Measurements from ENCODE around the gene C2orf49. TPM values are rescaled to one million over a fixed set of nuclear protein-coding genes. Genes with fewer than 3 reads are reported as not detected.

The C2orf49 gene
- total RNA-seq, 1 donor from 2014 or later, result 27.2 TPM

GRCh38 chr2:105383432-105384166, 46.3 kb downstream of the C2orf49 start:
- no peaks in the 10 kb centered on the region for H3K4me1 Mint-ChIP-seq (ENCODE audit: low read depth)
- H3K9me3 Mint-ChIP-seq (ENCODE audit: low read depth), result no peaks in the 10 kb centered on the region
- no peak overlapping the region for H3K4me3 Mint-ChIP-seq (ENCODE audit: low read depth)
- H3K36me3 Mint-ChIP-seq (ENCODE audit: insufficient read depth), result no peaks in the 10 kb centered on the region
- H3K27me3 Mint-ChIP-seq, result no peaks in the 10 kb centered on the region
- no peak for DNase-seq (ENCODE audit: low spot score, unreplicated experiment)
- no peak overlapping the region for H3K27ac Mint-ChIP-seq
- no peak for TF ChIP-seq CTCF (IDR thresholded peaks at IDR 0.05; ENCODE audit: unreplicated experiment)

- no peak overlapping the region for H3K27ac Mint-ChIP-seq
- H3K36me3 Mint-ChIP-seq (ENCODE audit: insufficient read depth), result no peaks in the 10 kb centered on the region
- DNase-seq (ENCODE audit: low spot score, unreplicated experiment), result no peak
- H3K27me3 Mint-ChIP-seq, result no peaks in the 10 kb centered on the region
- H3K4me1 Mint-ChIP-seq (ENCODE audit: low read depth), result no peaks in the 10 kb centered on the region
- TF ChIP-seq CTCF (IDR thresholded peaks at IDR 0.05; ENCODE audit: unreplicated experiment), result no peak
- H3K4me3 Mint-ChIP-seq (ENCODE audit: low read depth), result no peak overlapping the region
- H3K9me3 Mint-ChIP-seq (ENCODE audit: low read depth), result no peaks in the 10 kb centered on the region
Measured at GRCh38 chr2:105384216-105384615, 46.9 kb downstream of the C2orf49 start.

GRCh38 chr2:105384861-105385260, 47.5 kb downstream of the C2orf49 start:
- H3K36me3 Mint-ChIP-seq (ENCODE audit: insufficient read depth), result no peaks in the 10 kb centered on the region
- DNase-seq (ENCODE audit: low spot score, unreplicated experiment), result no peak
- H3K9me3 Mint-ChIP-seq (ENCODE audit: low read depth), result no peaks in the 10 kb centered on the region
- TF ChIP-seq CTCF (IDR thresholded peaks at IDR 0.05; ENCODE audit: unreplicated experiment), result no peak
- H3K4me3 Mint-ChIP-seq (ENCODE audit: low read depth), result no peak overlapping the region
- H3K4me1 Mint-ChIP-seq (ENCODE audit: low read depth), result no peaks in the 10 kb centered on the region
- no peak overlapping the region for H3K27ac Mint-ChIP-seq
- no peaks in the 10 kb centered on the region for H3K27me3 Mint-ChIP-seq

- Mint-ChIP-seq H3K4me3 (ENCODE audit: low read depth) (no peak overlapping the region), H3K9me3 (ENCODE audit: low read depth) (no peaks in the 10 kb centered on the region), H3K27me3 (no peaks in the 10 kb centered on the region), H3K36me3 (ENCODE audit: insufficient read depth) (no peaks in the 10 kb centered on the region), H3K4me1 (ENCODE audit: low read depth) (no peaks in the 10 kb centered on the region), H3K27ac (no peak overlapping the region)
- no peak for DNase-seq (ENCODE audit: low spot score, unreplicated experiment)
- TF ChIP-seq CTCF (IDR thresholded peaks at IDR 0.05; ENCODE audit: unreplicated experiment), result no peak
Measured at GRCh38 chr2:105385731-105386540, 48.6 kb downstream of the C2orf49 start.

GRCh38 chr2:105387225-105387624, 49.9 kb downstream of the C2orf49 start:
- no peaks in the 10 kb centered on the region for H3K9me3 Mint-ChIP-seq (ENCODE audit: low read depth)
- DNase-seq (ENCODE audit: low spot score, unreplicated experiment), result no peak
- TF ChIP-seq CTCF (IDR thresholded peaks at IDR 0.05; ENCODE audit: unreplicated experiment), result no peak
- H3K27ac Mint-ChIP-seq, result no peak overlapping the region
- no peak overlapping the region for H3K4me3 Mint-ChIP-seq (ENCODE audit: low read depth)
- H3K27me3 Mint-ChIP-seq, result no peaks in the 10 kb centered on the region
- H3K4me1 Mint-ChIP-seq (ENCODE audit: low read depth), result no peaks in the 10 kb centered on the region
- no peaks in the 10 kb centered on the region for H3K36me3 Mint-ChIP-seq (ENCODE audit: insufficient read depth)
